K562 (cell line): ENCODE data around the gene GHDC. TPM values are rescaled to one million over a fixed set of nuclear protein-coding genes. Genes with fewer than 3 reads are reported as not detected.

Experiments
- ATAC-seq: fragments of 200-7000 bp; cut with Tn5 transposase; 3 replicates; pipeline ENCODE4 v1.9.1; 2020; ENCODE audit warnings: moderate library complexity
- BruUV-seq: library from RNA; stranded (reverse); fragments of 400-500 nt; replicated peaks from 2 replicates; lab custom pipeline; 2021; lab: Mats Ljungman, UMichigan
- CTCF ChIA-PET: fragments of 300-600 bp; formaldehyde crosslinking; extraction: SDS; loops from one replicate; lab custom pipeline; 2021; ENCODE audit warnings: low intra/inter-chr PET ratio; lab: Yijun Ruan, JAX
- POLR2A ChIA-PET: fragments of 300-600, 350-650 bp; sonication (Branson Sonifier 250); formaldehyde crosslinking; extraction: SDS; loops from one replicate; lab custom pipeline; 2021; ENCODE audit warnings: antibody characterized with exemption, inconsistent platforms; lab: Yijun Ruan, JAX
- DNase-seq, 4 experiments: peaks; one replicate each; pipeline versions ENCODE4 v3.0.0 to v3.0.0-alpha.2; 2011 to 2018; ENCODE audit warnings: low spot score in 3 of 4, mixed read lengths in 3 of 4; ENCODE audit errors: extremely low read depth in 1 of 4
- FAIRE-seq: peaks from 2 replicates; lab custom pipeline; 2011; peaks lifted over from hg19 to GRCh38; lab: Jason Lieb, UNC
- H2AFZ ChIP-seq: 2 replicates; pipeline ENCODE4 v1.6.0; 2011; ENCODE audit warnings: low read depth, low read length, control low read depth, inconsistent platforms
- H3K27ac ChIP-seq: fragments of 200-600 bp; 3 replicates; pipeline ENCODE4 v1.8.0; 2011; ENCODE audit warnings: low read depth, mild to moderate bottlenecking, control low read depth, inconsistent platforms, low read length, moderate library complexity, mixed read lengths; ENCODE audit errors: extremely low read depth
- H3K27me3 ChIP-seq, 2 experiments: fragments of 300-600 bp in 1 of 2; 2 replicates in 1 of 2; 3 replicates in 1 of 2; pipeline versions ENCODE4 v1.6.0 to v1.8.0; 2011; ENCODE audit warnings: inconsistent platforms in 2 of 2, low read length in 2 of 2, mild to moderate bottlenecking in 1 of 2, mixed read lengths in 1 of 2, moderate library complexity in 1 of 2; ENCODE audit not compliant: control insufficient read depth in 2 of 2, insufficient read depth in 2 of 2
- H3K36me3 ChIP-seq: fragments of 300-600 bp; 3 replicates; pipeline ENCODE4 v1.8.0; 2011; ENCODE audit warnings: mild to moderate bottlenecking, low read length, inconsistent platforms; ENCODE audit not compliant: control insufficient read depth, insufficient read depth
- H3K4me1 ChIP-seq, 2 experiments: fragments of 200-600 bp in 1 of 2; replicated peaks in 1 of 2; 2 replicates in 1 of 2; 3 replicates in 1 of 2; pipeline versions ENCODE4 v1.5.1 to v1.8.0; 2011; ENCODE audit warnings: inconsistent platforms in 2 of 2, low read length in 2 of 2, mild to moderate bottlenecking in 1 of 2, mixed read lengths in 1 of 2, moderate library complexity in 1 of 2; ENCODE audit not compliant: control insufficient read depth in 2 of 2, insufficient read depth in 2 of 2
- H3K4me2 ChIP-seq: 2 replicates; pipeline ENCODE4 v1.6.1; 2011; ENCODE audit warnings: low read length, control low read depth, inconsistent platforms, mixed read lengths; ENCODE audit not compliant: insufficient read depth
- H3K4me3 ChIP-seq: fragments of 200-600 bp; sonication (generic), shearing (Covaris generic); 2 replicates; pipeline ENCODE4 v1.5.1; 2016; ENCODE audit warnings: control low read depth, inconsistent platforms
- H3K79me2 ChIP-seq: fragments of 200-600 bp; 3 replicates; pipeline ENCODE4 v1.8.0; 2011; ENCODE audit warnings: low read length, inconsistent platforms; ENCODE audit not compliant: control insufficient read depth, insufficient read depth
- H3K9ac ChIP-seq, 2 experiments: 2 replicates each; pipeline versions ENCODE4 v1.6.0 to v1.6.1; 2011; ENCODE audit warnings: low read depth in 2 of 2, low read length in 2 of 2, control low read depth in 1 of 2, inconsistent platforms in 1 of 2, mild to moderate bottlenecking in 1 of 2, mixed read lengths in 1 of 2; ENCODE audit not compliant: insufficient read depth in 1 of 2
- H3K9me1 ChIP-seq: one replicate; pipeline ENCODE4 v1.6.0; 2011; ENCODE audit warnings: inconsistent platforms, mild to moderate bottlenecking, low read length, moderate library complexity; ENCODE audit not compliant: control insufficient read depth, insufficient read depth
- H3K9me3 ChIP-seq: replicated peaks from 2 replicates; pipeline ENCODE4 v1.5.1; 2011; ENCODE audit warnings: low read depth, low read length, inconsistent platforms; ENCODE audit not compliant: control insufficient read depth, insufficient read depth
- H4K20me1 ChIP-seq: replicated peaks from 2 replicates; pipeline ENCODE4 v1.6.1; 2011; ENCODE audit warnings: low read length, inconsistent platforms, mixed read lengths; ENCODE audit not compliant: control insufficient read depth, insufficient read depth
- CBX2 ChIP-seq: fragments of 200-600 bp; sonication (generic); IDR thresholded peaks from one replicate; pipeline ENCODE4 v1.6.1; 2012; ENCODE audit warnings: mild to moderate bottlenecking, low read length, inconsistent platforms; ENCODE audit not compliant: insufficient read depth, poor library complexity, severe bottlenecking
- KDM2B ChIP-seq: fragments of 250-450 bp; sonication (Bioruptor Pico); IDR thresholded peaks from 2 replicates; pipeline ENCODE4 v1.8.0; 2021; ENCODE audit warnings: mild to moderate bottlenecking, moderate library complexity
- MAZ ChIP-seq, 2 experiments: fragments of 450-650 bp in 1 of 2; sonication (generic) in 1 of 2; formaldehyde crosslinking; IDR thresholded peaks in 1 of 2; conservative IDR thresholded peaks in 1 of 2; 2 replicates each; pipeline versions ENCODE4 v1.4.0 to v1.5.0; 2020; ENCODE audit warnings: mild to moderate bottlenecking in 1 of 2, missing genetic modification reagents in 1 of 2
- MED1 ChIP-seq: sonication (generic); formaldehyde crosslinking; IDR thresholded peaks from 2 replicates; pipeline ENCODE4 v1.8.1; 2023; ENCODE audit warnings: missing genetic modification reagents, borderline replicate concordance
- MLLT1 ChIP-seq, 2 experiments: fragments of 450-650 bp; IDR thresholded peaks; 2 replicates each; pipeline ENCODE4 v1.6.1; 2016
- NCOA6 ChIP-seq: fragments of 450-650 bp; IDR thresholded peaks from 2 replicates; pipeline ENCODE4 v1.6.1; 2017; ENCODE audit warnings: mild to moderate bottlenecking
- NFE2 ChIP-seq: IDR thresholded peaks from 2 replicates; pipeline ENCODE4 v1.6.1; 2014; ENCODE audit warnings: antibody characterized with exemption, low read depth
- POLR2G ChIP-seq: fragments of 200-400 bp; formaldehyde crosslinking; IDR thresholded peaks from 2 replicates; pipeline ENCODE4 v1.6.1; 2017; ENCODE audit warnings: low read depth, mild to moderate bottlenecking, antibody characterized with exemption, low read length, moderate library complexity
- PRPF4 ChIP-seq: fragments of 200-400 bp; formaldehyde crosslinking; IDR thresholded peaks from one replicate; pipeline ENCODE4 v1.6.1; 2017; ENCODE audit warnings: low read length, low read depth, mild to moderate bottlenecking; ENCODE audit not compliant: insufficient read depth, poor library complexity, severe bottlenecking
- RBM22 ChIP-seq: fragments of 200-400 bp; formaldehyde crosslinking; IDR thresholded peaks from 2 replicates; pipeline ENCODE4 v1.6.1; 2018; ENCODE audit warnings: low read length, low read depth; ENCODE audit not compliant: poor library complexity, severe bottlenecking
- SAFB ChIP-seq: fragments of 200-400 bp; formaldehyde crosslinking; IDR thresholded peaks from 2 replicates; pipeline ENCODE4 v1.6.1; 2017; ENCODE audit warnings: low read depth, low read length, borderline replicate concordance
- TAF7 ChIP-seq: fragments of 450-650 bp; IDR thresholded peaks from 2 replicates; pipeline ENCODE4 v1.6.1; 2016; ENCODE audit warnings: missing genetic modification characterization, missing compliant biosample characterization
- ZNF277 ChIP-seq: fragments of 250-450 bp; sonication (Bioruptor Pico); IDR thresholded peaks from 2 replicates; pipeline ENCODE4 v1.8.0; 2022; ENCODE audit warnings: inconsistent platforms, mild to moderate bottlenecking, moderate library complexity, borderline replicate concordance
- WGBS: fragments of 100-300 bp; shearing (Covaris generic); methylation state at CpG from one replicate; pipeline ENCODE4 v1.1.6; 2016; ENCODE audit warnings: low coverage, mixed read lengths; ENCODE audit not compliant: insufficient coverage; ENCODE audit errors: missing lambda C conversion rate; 5-methylcytosine and 5-hydroxymethylcytosine counted together
- in situ Hi-C: fragments of 300-500 bp; cut with MboI; formaldehyde crosslinking; loops from 4 replicates; pipeline ENCODE4 v1.15.0; 2018; ENCODE audit warnings: inconsistent platforms, mixed read lengths
- intact Hi-C: fragments of 100-400 bp; cut with micrococcal nuclease; formaldehyde crosslinking; loops from 2 replicates; pipeline ENCODE4 v1.14.2; 2022
- polyA plus RNA-seq, 8 experiments: library from polyadenylated mRNA; depleted of rRNA in 4 of 8; stranded (reverse) in 5 of 8; unstranded in 3 of 8; fragments of >200 nt; fragmentation: Nextera tagmentation in 2 of 8; fragmentation: Illumina TruSeq in 1 of 8; extraction: Ambion mirVana in 2 of 8; extraction: Trizol in 1 of 8; gene quantifications; 2 replicates each; pipeline versions ENCODE4 v1.2.1 to v1.2.3, GENCODE V29; 2011 to 2014; ENCODE audit warnings: inconsistent platforms in 1 of 8, missing spikeins in 1 of 8
- total RNA-seq, 7 experiments: library from RNA; depleted of rRNA in 6 of 7; stranded (reverse); fragments of >200 nt in 6 of 7; fragmentation: Illumina TruSeq in 2 of 7; extraction: Trizol in 2 of 7; gene quantifications; 2 replicates each; pipeline versions ENCODE4 v1.2.1 to v1.2.3, GENCODE V29; 2011 to 2021; ENCODE audit warnings: low replicate concordance in 1 of 7

The GHDC gene
- total and polyA plus RNA-seq, 9 of the 15 experiments (the other 6 are each of a cell fraction or from before 2014, with no cell fraction given): 0.65 to 23.2 (median 11.2) TPM

- ATAC-seq (no peak), DNase-seq (no peak), FAIRE-seq (no peak)
- Histone ChIP-seq H2AFZ (no peak overlapping the region), H3K4me3 (no peak overlapping the region), H3K79me2 (no peaks in the 10 kb centered on the region), H3K9me1 (no peaks in the 10 kb centered on the region), H3K36me3 (peaks cover 83% of the 10 kb centered on the region), H3K9ac (peak overlapping the region in 1 of 2 experiments; percentile 37; a peak in 1 of 4 replicates), H3K27ac (no peak overlapping the region), H3K9me3 (no peaks in the 10 kb centered on the region), H4K20me1 (no peaks in the 10 kb centered on the region), H3K4me2 (no peak overlapping the region), H3K27me3 (no peaks in the 10 kb centered on the region), H3K4me1 (peaks cover 15% of the 10 kb centered on the region in 2 experiments; a peak in 4 of 5 replicates)
- POLR2A ChIA-PET: interaction anchor here (0.8 to 1.4 kb wide), 2 partner anchors 23 to 127 kb away, joined by 3 to 7 read pairs; no protein-coding TSS in a partner anchor
- BruUV-seq: no TSS peak
- in situ Hi-C loops: no loop called here
- no peak for TF ChIP-seq NFE2
- 0 out of 2 replicates have a peak, but pooled peaks have one; percentile 49 for TF ChIP-seq POLR2G
- TF ChIP-seq RBM22: peak; percentile 35
- no peak for TF ChIP-seq CBX2
- no peak for TF ChIP-seq NCOA6
- CTCF ChIA-PET: no interaction called here
- WGBS: 90% methylated on average over 6 of the region's 6 CpGs
- intact Hi-C loops: no loop called here
Observed at GRCh38 chr17:42202159-42202558, 7.9 kb upstream of the GHDC start.

- Histone ChIP-seq H3K9ac (peak overlapping the region in 1 of 2 experiments; percentile 37; a peak in 2 of 4 replicates), H3K27me3 (no peaks in the 10 kb centered on the region), H4K20me1 (no peaks in the 10 kb centered on the region), H3K9me1 (no peaks in the 10 kb centered on the region), H2AFZ (no peak overlapping the region), H3K79me2 (no peaks in the 10 kb centered on the region), H3K9me3 (no peaks in the 10 kb centered on the region), H3K36me3 (peaks cover 76% of the 10 kb centered on the region; the same call in 2 of the 3 replicates), H3K4me1 (peaks cover 15% of the 10 kb centered on the region in 2 experiments; a peak in 4 of 5 replicates), H3K4me2 (no peak overlapping the region), H3K4me3 (no peak overlapping the region), H3K27ac (no peak overlapping the region)
- in situ Hi-C loops (no loop called here), intact Hi-C loops (no loop called here)
- no peak for DNase-seq
- no peak for FAIRE-seq
- CTCF ChIA-PET: no interaction called here
- no peak for ATAC-seq
- POLR2A ChIA-PET: interaction anchor here (0.8 to 1.4 kb wide), 4 partner anchors 22 to 128 kb away, joined by 3 to 7 read pairs (median 4); no protein-coding TSS in a partner anchor
- 89% methylated on average over 8 of the region's 10 CpGs for WGBS
- no TSS peak for BruUV-seq
- no peak for TF ChIP-seq MLLT1 (IDR thresholded peaks at IDR 0.05)
- no peak for TF ChIP-seq KDM2B (CRISPR knock-in tag)
- no peak for TF ChIP-seq SAFB
- no peak for TF ChIP-seq TAF7 (tag)
- TF ChIP-seq MED1: no peak
- TF ChIP-seq PRPF4: no peak
- no peak for TF ChIP-seq ZNF277 (CRISPR knock-in tag)
- TF ChIP-seq MAZ (CRISPR knock-in tag; conservative IDR thresholded peaks at IDR 0.05 in 1 of 2, IDR thresholded peaks at IDR 0.05 in 1 of 2): no peak
Observed at GRCh38 chr17:42201458-42201772, 7.1 kb upstream of the GHDC start.
